GM18507 (cell line): ENCODE data around the gene IL2RA.
A peak's percentile ranks its signal among the peaks of the same experiment; 100 is the strongest.
"Not testable (repeated sequence)": the region's sequence is repeated elsewhere in the genome, so short reads cannot be mapped to it uniquely, and the experiment has no call there.

Experiments used
- DNase-seq: peaks from one replicate; pipeline ENCODE4 v3.0.0; 2011; ENCODE audit warnings: low read depth; ENCODE audit not compliant: insufficient read length; ENCODE audit errors: extremely low spot score
- FAIRE-seq: peaks from 2 replicates; lab custom pipeline; 2011; peaks lifted over from hg19 to GRCh38; lab: Jason Lieb, UNC

IL2RA gene

DNA sequence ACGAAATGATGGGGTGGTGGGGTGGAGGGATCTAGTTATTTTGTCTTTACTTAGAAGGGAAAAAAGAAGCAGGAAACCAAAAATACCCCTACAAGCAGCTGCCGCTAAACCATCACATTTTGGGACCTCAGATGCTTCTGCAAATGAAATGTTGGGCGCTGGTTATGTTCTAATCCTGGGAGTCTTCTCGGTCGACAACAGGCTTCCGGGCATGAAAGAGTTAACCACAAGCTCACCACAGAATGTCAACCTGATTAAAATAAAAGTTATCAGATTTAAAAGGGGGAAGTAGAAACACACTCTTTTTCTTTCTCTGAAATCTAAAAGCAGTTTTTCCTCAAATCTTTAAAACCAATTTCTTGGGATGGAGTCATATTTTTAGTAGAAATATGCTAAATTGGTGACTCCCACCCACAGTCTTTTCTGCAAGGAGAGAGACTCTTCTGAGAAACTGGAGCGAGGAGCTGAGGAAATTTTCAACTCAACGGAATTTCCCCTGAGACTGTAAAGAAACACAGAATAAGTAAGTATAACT, 16.8 kb downstream of the IL2RA start:
- DNase-seq (no peak), FAIRE-seq (peak; percentile 93)

DNA sequence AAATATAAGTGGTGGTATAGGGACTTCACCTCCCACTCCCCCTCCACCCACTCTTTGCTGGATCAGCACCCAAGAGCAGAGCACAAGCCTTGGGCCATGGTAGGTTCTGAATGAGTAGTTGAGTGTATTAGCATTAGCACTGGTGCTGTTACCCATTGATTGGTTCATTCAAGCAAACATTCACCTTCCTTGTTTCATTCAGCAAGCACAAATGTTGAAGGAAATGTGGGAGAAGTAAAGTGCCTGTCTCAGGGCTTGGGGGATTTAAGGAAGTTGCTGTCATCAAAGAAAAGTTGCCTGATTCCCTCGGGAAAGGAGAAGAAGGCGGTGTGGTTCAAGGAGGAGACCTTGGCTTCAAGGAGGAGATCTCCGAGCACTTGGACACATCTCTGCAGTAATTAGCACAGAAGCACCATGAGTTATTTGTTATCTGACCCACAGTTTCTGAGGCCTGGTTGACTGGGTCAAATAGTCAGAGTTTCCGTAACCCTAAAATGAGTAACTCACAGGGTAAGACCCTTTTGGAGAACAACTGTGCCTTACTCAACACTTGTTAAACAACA, 17.3 kb downstream of the IL2RA start:
- FAIRE-seq (no peak), DNase-seq (no peak)

DNA sequence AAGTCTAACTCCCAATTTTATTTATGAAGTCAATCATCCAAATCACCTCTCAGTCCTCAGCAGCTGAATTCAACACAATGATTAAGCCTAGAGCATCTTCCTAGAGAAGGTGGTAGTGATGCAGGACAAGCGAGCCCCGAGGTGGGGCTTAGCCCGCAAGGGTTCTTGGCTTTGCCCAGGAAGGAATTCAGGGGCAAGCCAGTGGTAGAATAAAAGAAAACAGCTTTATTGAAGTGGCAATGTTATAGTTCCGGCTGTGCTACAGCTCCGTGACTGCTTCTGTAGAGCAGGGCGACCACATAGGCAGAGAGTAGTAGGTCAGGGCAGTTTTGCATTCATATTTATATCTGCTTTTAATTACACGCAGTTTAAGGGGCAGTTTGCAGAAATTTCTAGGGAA, 18.1 kb downstream of the IL2RA start:
- FAIRE-seq (no peak), DNase-seq (no peak)

DNA sequence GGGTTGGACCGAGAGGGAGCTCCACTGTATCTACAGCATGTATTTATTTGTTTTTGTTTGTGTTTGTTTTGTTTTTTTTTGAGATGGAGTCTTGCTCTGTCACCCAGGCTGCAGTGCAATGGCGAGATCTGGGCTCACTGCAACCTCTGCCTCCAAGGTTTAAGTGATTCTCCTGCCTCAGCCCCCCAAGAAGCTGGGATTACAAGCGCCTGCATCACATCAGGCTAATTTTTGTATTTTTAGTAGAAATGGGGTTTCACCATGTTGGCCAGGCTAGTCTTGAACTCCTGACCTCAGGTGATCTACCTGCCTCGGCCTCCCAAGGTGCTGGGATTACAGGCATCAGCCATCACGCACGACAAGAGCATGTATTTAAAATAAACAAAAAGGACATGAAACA, 18.8 kb downstream of the IL2RA start:
- FAIRE-seq, DNase-seq: not testable (repeated sequence)

DNA sequence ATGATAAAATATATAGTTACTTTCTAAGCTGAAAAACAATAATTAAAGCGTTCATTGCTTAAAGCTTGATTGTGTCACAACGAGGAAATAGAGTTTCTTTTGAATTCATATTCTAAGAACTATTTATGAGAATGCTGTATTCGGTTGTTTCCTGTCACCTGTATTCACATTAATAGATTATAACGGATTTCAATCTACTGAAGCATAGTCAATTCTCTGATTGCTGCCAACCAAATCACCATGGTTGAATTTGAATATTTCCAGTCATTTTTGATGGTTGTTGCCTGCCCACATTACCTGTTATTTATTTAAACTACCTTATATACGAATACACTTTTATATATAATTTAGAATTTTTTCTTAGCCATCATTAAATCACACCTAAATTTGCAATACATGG, 22.0 kb downstream of the IL2RA start:
- FAIRE-seq = no peak
- no peak for DNase-seq

DNA sequence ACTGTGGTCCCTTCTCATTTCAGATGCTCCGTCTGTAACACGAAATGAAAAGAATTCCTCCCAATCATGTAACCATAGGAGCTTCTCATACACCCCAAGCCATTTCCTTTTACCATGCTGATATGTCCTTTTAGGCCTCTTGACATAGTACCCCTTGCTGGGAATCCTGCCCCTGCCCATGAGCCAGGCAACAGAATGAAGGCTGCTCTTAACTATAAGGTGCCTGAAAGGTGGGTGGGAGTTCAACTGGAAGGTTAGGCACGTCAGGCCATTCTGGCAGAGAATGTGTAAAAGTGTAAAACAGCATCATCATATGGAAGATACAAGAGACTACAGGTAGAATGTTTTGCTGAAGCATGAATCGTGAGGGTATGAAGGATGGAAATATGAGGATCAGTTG, 22.5 kb downstream of the IL2RA start:
- no peak for FAIRE-seq

DNA sequence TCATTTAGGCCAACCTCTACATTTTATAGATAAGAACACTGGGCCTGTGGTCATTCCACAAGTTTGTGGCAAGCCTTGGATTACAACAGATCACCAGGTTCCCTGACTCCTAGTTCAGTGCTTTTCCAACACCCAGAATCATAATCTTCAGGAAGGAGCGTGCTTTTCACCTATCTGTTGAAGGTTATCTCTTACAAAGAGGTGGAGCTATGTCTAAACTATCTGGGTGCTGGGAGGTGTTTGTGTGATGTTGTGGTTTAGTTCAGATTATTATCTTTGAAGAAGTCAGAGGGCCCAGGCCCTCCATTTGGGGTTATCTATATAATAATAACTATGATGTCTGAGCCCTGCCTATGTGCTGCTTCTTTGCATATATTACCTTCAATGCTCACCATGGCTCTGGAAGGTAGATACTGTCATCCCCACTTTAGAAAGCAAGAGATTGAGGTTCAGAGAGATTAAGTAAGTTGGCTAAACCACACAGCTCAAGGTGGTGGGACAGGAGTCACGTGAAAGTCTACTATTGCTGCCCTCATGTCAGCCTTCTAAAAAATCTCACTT, 24.0 kb downstream of the IL2RA start:
- DNase-seq (no peak), FAIRE-seq (no peak)

More for the DNA sequence above, 22.5 kb downstream of the IL2RA start:
- no peak for DNase-seq

DNA sequence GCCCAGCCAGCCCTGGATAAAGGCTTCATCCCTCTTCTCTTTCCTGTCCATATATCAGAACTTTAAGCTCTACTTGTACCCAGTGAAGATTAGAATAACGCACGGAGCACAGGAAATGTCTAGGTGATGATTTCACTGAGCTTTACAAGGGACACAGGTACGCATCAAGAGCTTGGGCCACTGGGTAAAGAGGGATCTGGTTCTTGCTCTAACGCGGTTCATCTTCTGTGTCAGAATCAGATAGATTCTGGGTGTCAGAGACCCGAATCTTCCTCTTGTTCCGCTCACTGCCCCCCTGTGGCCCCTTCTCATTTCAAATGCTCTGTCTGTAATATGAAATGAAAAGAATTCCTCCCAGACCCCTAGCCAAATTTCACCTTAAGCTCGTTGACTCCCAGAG, 24.7 kb downstream of the IL2RA start:
- no peak for FAIRE-seq
- DNase-seq = no peak

DNA sequence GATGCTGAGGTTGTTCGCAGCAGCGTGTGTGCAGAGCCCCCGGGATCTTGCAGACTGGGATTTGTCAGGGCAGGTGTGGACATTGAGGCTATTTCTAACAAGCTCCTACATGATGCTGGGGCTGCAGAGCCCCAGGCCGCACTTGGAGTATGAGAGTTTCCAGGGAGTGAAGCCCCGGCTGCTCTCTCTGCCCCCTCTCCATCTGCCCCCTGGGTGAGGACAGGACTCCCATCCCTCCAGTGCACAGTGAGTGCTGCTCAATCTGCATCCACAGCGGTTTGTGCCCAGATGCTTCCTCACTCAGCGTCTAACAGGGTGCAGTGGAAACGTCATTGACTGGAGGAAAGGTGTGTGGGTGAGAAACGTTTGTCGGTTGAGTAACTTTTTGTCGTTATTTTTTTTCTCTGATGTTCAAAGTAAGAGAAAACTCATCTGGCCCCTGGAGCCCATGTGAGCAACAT, 25.3 kb downstream of the IL2RA start:
- DNase-seq = no peak
- peak; percentile 52 for FAIRE-seq

DNA sequence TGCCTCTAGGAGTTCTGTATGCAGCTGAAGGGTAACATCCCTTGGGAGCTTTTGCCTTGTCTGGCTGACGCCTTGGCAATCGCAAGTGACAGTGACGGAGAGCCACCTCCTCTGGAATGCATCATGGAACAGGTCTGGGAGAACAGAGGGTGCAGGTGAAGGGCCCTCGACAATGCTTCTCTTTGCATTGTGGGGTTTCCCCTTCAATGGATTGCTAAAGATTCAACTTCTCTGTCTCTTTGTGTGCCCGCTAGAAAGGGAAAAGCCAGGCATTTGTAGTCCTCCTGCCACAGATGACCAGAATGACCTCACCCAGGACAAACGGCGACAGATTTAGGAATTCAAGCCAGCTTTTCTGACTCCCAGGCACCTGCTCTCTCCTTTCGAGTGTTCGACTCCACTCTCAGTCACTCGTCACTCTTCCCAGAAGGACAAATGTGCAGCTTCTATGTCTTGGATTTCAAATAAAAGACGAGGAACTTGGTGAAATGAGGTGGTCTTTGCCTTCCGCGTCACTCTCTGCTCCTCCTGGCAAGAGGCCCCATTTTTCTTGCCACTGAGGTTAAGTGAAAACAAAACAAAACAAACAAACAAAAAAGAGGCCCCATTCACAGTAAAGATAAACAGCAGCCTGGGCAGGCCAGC, 26.1 kb downstream of the IL2RA start:
- DNase-seq = no peak
- FAIRE-seq = no peak

DNA sequence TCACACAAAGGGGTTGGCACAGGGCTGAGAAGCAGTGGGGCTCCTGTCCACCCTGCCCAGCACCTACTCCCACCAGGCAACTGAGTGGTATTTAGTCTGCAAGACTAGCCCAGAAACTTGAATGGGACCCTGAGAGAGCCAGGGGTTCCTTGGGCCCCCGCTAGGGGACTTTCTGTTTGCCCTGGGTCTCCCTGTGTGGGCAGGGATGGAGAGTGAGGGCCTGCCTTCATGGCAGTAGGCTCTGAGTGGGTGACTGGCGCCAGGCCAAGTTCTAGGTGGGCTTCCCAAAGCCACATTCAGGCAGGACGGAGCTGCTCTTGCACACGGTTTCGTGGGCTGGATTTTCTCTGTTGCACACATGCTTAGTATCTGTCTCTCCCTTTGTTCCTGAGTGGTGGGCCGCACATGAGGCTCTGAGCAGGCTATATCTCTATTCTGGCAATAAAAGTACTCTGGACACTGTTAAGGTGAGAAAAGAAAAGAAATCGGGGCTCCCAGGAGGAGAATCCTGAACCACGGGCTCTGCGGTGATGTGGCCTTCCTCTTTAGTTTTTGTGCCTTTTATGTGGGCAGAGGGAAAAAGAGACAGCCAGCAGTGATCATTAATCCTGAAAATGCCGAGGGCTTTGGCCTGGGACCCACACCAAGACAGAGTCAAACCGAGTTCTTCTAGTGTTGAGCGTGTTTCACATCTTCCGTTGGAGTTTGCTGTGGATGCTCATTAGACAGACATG, 26.9 kb downstream of the IL2RA start:
- FAIRE-seq (no peak), DNase-seq (no peak)

DNA sequence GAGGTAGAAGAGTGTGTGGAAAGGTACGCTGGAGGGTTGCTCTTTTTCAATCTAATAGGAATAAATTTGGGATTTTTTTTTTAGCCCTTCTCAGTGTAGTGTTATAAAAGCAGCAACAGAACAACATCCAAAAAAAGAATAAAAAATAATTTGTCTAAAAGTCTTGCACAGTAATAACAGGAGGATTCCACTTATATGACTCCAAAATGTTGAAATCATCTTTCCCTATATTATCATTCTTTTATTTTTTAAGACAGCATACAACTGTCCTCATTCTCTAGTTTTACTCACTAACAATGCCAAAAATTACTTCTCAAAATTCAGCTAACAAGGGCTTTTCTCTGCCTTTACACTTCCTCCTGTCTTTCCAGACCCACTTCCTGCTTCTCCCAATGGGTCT, 27.8 kb downstream of the IL2RA start:
- DNase-seq (no peak), FAIRE-seq (no peak)

DNA sequence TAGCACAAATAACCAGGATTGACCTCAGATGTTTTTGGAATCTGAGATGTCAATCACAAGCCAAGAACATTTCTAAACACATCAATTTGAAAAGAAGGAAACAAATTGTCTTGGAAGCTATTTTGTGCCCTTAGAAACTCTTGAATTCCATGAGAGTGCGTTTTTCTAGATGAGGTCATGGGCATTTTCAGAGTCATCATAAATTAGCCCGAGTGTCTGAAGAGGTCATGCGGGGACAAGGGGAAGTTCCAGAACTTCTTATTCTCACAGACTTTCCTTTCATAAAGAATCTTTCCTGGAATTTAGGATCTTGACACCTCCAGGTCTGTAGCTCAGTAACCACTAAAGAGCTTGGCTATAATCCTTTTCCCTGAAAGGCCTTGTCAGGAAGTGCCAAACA, 28.2 kb downstream of the IL2RA start:
- no peak for DNase-seq
- no peak for FAIRE-seq

DNA sequence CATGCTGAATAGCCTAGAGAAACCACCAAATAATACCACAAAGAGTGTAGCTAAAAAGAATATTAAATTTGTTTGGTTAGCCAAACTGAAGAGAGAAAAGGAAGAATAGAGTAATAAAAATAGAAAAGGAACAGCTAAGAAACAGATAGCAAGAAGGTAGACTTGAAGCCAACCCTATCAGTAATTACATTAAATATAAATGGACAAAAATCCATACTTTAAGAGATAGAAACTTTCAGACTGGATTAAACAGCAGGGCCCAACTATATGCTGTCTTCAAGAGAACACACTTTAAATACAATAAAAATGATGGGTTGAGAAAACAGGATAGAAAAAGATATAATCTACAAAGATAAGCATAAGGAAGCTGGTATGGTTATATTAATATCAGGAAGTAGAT, 31.2 kb downstream of the IL2RA start:
- DNase-seq (no peak), FAIRE-seq (no peak)

DNA sequence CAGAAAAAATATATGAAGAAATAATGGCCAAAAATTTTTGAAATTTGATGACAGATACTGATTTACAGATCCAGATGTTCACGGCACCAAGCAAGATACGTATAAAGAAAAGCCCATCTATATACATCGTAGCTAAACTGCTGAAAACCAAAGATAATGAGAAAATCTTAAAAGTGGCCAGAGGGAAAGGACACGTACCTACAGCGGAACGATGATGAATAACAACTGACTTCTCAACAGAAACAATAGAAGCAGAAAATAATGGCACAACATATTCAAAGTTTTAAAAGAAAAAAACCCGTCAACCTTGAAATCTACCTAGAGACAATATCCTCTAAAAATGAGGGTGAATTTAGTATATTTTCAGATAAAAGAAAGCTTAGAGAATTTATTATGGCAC, 31.9 kb downstream of the IL2RA start:
- no peak for DNase-seq
- FAIRE-seq = no peak

DNA sequence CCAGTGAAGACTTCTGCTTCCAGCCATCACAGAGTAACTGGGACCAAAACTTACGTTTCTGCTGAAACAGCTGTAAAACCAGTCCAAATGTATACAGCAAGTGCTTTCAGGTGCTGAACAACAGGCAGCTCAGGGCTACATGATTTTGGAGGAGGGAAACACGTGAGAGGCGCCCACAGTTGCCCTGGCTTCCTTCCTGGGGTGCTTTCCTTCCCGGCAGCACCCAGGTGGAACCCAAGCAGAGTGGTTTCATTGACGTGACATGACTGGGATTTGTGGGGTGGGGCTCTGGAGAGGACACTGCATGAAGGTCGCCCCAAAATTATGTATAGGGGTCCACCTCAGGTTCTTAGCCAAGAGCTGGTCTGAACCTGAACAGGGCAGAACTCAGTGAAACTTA, 34.2 kb downstream of the IL2RA start:
- FAIRE-seq = no peak
- DNase-seq = no peak

DNA sequence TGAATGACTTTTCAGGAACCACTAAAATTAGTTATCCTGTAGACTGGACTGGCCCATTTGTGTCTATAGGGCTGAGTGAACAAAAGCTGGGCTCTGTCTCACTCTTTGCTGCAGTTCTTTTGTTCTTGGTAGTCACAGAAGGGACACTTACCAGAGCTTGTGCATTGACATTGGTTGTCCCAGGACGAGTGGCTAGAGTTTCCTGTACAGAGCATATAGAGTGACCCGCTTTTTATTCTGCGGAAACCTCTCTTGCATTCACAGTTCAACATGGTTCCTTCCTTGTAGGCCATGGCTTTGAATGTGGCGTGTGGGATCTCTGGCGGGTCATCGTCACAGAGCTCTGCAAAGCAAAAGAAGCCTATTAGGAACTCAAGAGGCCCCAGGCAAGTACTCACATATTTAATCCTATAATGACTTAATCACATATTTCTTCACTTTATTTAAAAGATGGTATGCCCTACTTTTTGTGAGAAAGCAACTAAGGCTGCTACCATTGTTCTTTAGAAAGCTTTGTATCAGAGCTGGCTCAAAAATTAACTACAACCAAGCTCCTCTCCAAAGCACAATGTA, 36.4 kb downstream of the IL2RA start:
- FAIRE-seq = no peak
- DNase-seq = no peak

DNA sequence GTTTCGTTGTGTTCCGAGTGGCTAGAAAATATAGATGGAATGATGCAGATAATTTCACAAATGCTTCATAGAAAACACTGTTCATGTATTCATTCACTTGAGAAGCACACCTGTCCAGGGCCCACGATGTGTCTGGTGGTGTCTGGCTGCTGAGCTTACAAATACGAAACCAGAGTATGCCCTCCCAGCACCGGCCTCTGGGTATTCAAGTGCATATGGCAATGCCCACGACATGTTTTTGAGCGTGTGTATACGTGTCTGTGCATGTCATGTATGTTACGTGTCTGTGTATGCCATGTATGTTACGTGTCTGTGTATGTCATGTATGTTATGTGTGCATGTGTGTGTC, 37.9 kb downstream of the IL2RA start:
- no peak for FAIRE-seq
- no peak for DNase-seq

DNA sequence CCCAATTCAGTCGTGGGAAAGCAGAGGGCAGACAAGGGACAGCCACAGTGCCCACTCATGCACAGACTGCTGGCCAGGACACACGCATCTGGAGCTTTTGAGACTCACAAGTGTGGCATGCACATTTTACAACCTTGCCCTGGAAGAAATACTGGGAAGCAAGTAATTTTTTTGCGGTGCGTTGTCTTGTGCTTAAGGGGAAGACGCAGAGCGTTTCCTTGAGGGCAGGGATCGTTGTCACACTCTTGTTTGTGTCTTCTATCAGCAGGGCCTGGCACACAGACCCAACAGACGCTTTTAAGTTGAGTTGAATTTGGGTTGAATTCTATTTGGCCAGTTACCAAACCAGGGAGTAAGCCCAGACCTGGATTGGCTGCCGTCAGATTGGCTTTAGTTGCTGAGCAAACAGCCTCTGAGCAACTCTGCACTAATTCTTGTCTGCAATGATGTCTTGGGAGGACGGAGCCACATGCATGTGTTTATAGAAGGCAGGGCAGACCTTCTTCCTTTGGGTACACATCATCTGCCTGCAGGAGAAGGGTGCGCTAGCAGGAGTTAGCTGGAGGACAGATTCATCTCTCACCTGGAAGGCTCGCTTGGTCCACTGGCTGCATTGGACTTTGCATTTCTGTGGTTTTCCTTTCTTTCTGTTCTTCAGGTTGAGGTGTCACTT, 38.4 kb downstream of the IL2RA start:
- FAIRE-seq = no peak

DNA sequence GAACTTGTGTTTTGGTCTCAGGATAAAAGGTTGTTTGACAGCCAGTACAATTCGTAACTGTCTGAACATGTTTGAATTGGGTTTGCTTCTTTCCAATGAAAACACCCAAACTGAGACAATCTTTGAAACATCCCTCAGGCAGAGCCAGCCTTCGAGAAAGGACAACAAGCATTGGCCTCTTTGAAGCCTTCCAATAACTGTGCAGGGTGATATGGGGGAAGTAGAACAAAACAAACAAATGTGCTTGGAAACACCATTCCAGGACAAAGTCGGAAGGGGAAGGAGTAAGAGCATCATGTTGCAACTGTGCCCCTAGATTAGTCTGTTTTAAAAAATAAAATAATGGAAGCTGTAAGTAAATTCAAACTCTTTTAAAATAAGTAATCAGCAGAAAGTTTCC, 39.5 kb downstream of the IL2RA start:
- no peak for DNase-seq
- FAIRE-seq = no peak

More for the DNA sequence above, 38.4 kb downstream of the IL2RA start:
- no peak for DNase-seq
